Neural crest cell (in vitro differentiated cells): ENCODE data around the gene NAPB. TPM values are rescaled to one million over a fixed set of nuclear protein-coding genes. Genes with fewer than 3 reads are reported as not detected.

Experiments
- DNase-seq: peaks from one replicate; pipeline ENCODE4 v3.0.0; 2021; ENCODE audit warnings: low read depth, mixed read lengths, low spot score
- H3K27ac Mint-ChIP-seq: one replicate; pipeline ENCODE4 v1.8.0; 2021; ENCODE audit warnings: mild to moderate bottlenecking, mixed read lengths; ENCODE audit not compliant: unreplicated experiment
- H3K27me3 Mint-ChIP-seq: 2 replicates; pipeline ENCODE4 v1.8.0; 2021; ENCODE audit warnings: low read depth, mild to moderate bottlenecking, mixed read lengths
- H3K36me3 Mint-ChIP-seq: 2 replicates; pipeline ENCODE4 v1.8.0; 2021; ENCODE audit warnings: low read depth, mild to moderate bottlenecking, mixed read lengths
- H3K4me1 Mint-ChIP-seq: 2 replicates; pipeline ENCODE4 v1.8.0; 2021; ENCODE audit warnings: mixed read lengths
- H3K4me3 Mint-ChIP-seq: one replicate; pipeline ENCODE4 v1.8.0; 2021; ENCODE audit warnings: mild to moderate bottlenecking, mixed read lengths
- H3K9me3 Mint-ChIP-seq: 2 replicates; pipeline ENCODE4 v1.8.0; 2021; ENCODE audit warnings: mixed read lengths
- CTCF ChIP-seq: fragments of 200-600 bp; sonication (generic); conservative IDR thresholded peaks from 2 replicates; pipeline ENCODE4 v1.5.0; 2021; ENCODE audit warnings: antibody characterized with exemption, mild to moderate bottlenecking
- total RNA-seq: library from RNA; stranded (reverse); gene quantifications from 2 replicates; pipeline ENCODE4 v1.2.1, GENCODE V29; 2021

Gene NAPB
- total RNA-seq, 1 donor from 2014 or later: 14.6 TPM

- H3K9me3 Mint-ChIP-seq: no peaks in the 10 kb centered on the region
Observed at GRCh38 chr20:23341073-23341472, 80.2 kb downstream of the NAPB start.

GRCh38 chr20:23340524-23340923 is 80.8 kb downstream of the NAPB start:
- H3K4me3 Mint-ChIP-seq: no peak overlapping the region
- peak; percentile 81 for TF ChIP-seq CTCF
- H3K27ac Mint-ChIP-seq: no peak overlapping the region
- H3K9me3 Mint-ChIP-seq: no peaks in the 10 kb centered on the region
- H3K4me1 Mint-ChIP-seq: peaks cover 4% of the 10 kb centered on the region
- H3K36me3 Mint-ChIP-seq: no peaks in the 10 kb centered on the region
- no peaks in the 10 kb centered on the region for H3K27me3 Mint-ChIP-seq
- peak; percentile 53 for DNase-seq

More at GRCh38 chr20:23341073-23341472, 80.2 kb downstream of the NAPB start:
- H3K4me1 Mint-ChIP-seq: peaks cover 4% of the 10 kb centered on the region
- no peaks in the 10 kb centered on the region for H3K36me3 Mint-ChIP-seq
- H3K4me3 Mint-ChIP-seq: no peak overlapping the region
- DNase-seq: no peak
- no peaks in the 10 kb centered on the region for H3K27me3 Mint-ChIP-seq
- no peak for TF ChIP-seq CTCF
- no peak overlapping the region for H3K27ac Mint-ChIP-seq

- no peak overlapping the region for H3K4me3 Mint-ChIP-seq
- H3K9me3 Mint-ChIP-seq: no peaks in the 10 kb centered on the region
- H3K36me3 Mint-ChIP-seq: no peaks in the 10 kb centered on the region
- H3K27me3 Mint-ChIP-seq: no peaks in the 10 kb centered on the region
- DNase-seq: no peak
- TF ChIP-seq CTCF: no peak
- H3K27ac Mint-ChIP-seq: no peak overlapping the region
- H3K4me1 Mint-ChIP-seq: peaks cover 4% of the 10 kb centered on the region
Observed at GRCh38 chr20:23339986-23340385, 81.3 kb downstream of the NAPB start.

- peaks cover 4% of the 10 kb centered on the region for H3K4me1 Mint-ChIP-seq
- DNase-seq: no peak
- H3K9me3 Mint-ChIP-seq: no peaks in the 10 kb centered on the region
- H3K27me3 Mint-ChIP-seq: no peaks in the 10 kb centered on the region
- H3K4me3 Mint-ChIP-seq: no peak overlapping the region
- TF ChIP-seq CTCF: no peak
- no peaks in the 10 kb centered on the region for H3K36me3 Mint-ChIP-seq
- no peak overlapping the region for H3K27ac Mint-ChIP-seq
Observed at GRCh38 chr20:23337312-23337711, 84.0 kb downstream of the NAPB start.

GRCh38 chr20:23336476-23336875 is 84.8 kb downstream of the NAPB start:
- Mint-ChIP-seq H3K27me3 (no peaks in the 10 kb centered on the region), H3K27ac (no peak overlapping the region), H3K4me1 (peaks cover 4% of the 10 kb centered on the region), H3K36me3 (no peaks in the 10 kb centered on the region), H3K4me3 (no peak overlapping the region), H3K9me3 (no peaks in the 10 kb centered on the region)
- no peak for DNase-seq
- TF ChIP-seq CTCF: no peak

- no peak for DNase-seq
- H3K4me1 Mint-ChIP-seq: peaks cover 4% of the 10 kb centered on the region
- H3K36me3 Mint-ChIP-seq: no peaks in the 10 kb centered on the region
- no peak overlapping the region for H3K4me3 Mint-ChIP-seq
- no peaks in the 10 kb centered on the region for H3K27me3 Mint-ChIP-seq
- H3K27ac Mint-ChIP-seq: no peak overlapping the region
- TF ChIP-seq CTCF: no peak
- no peaks in the 10 kb centered on the region for H3K9me3 Mint-ChIP-seq
Observed at GRCh38 chr20:23335521-23335920, 85.8 kb downstream of the NAPB start.
